Liver (tissue), 9 donors: Measurements from ENCODE around the gene ERMN. TPM values are rescaled to one million over a fixed set of nuclear protein-coding genes. Genes with fewer than 3 reads are reported as not detected.

Source experiments
- DNase-seq: peaks from one replicate; pipeline ENCODE4 v3.0.0-alpha.2; 2017; ENCODE audit warnings: low spot score
- H3K27ac ChIP-seq, 2 donors: one replicate each; pipeline ENCODE4 v1.7.0; 2013; ENCODE audit warnings: inconsistent platforms in 2 of 2, low read length in 2 of 2, control low read depth in 1 of 2, low read depth in 1 of 2, mild to moderate bottlenecking in 1 of 2
- H3K27me3 ChIP-seq, 4 donors: one replicate each; pipeline versions ENCODE4 v1.6.1 to v1.7.0; 2013; ENCODE audit warnings: low read length in 3 of 4, inconsistent platforms in 1 of 4, mild to moderate bottlenecking in 1 of 4, moderate library complexity in 1 of 4; ENCODE audit not compliant: control insufficient read depth in 4 of 4, insufficient read depth in 4 of 4
- H3K36me3 ChIP-seq, 4 donors: one replicate each; pipeline versions ENCODE4 v1.6.1 to v1.7.0; 2013; ENCODE audit warnings: low read length in 3 of 4, mild to moderate bottlenecking in 3 of 4, low read depth in 1 of 4, moderate library complexity in 1 of 4; ENCODE audit not compliant: control insufficient read depth in 4 of 4, insufficient read depth in 3 of 4
- H3K4me1 ChIP-seq, 4 donors: one replicate each; pipeline versions ENCODE4 v1.6.1 to v1.7.0; 2013; ENCODE audit warnings: low read length in 3 of 4, mild to moderate bottlenecking in 3 of 4, moderate library complexity in 1 of 4; ENCODE audit not compliant: control insufficient read depth in 4 of 4, insufficient read depth in 4 of 4
- H3K4me3 ChIP-seq, 3 donors: one replicate each; pipeline versions ENCODE4 v1.6.1 to v1.7.0; 2013; ENCODE audit warnings: low read length in 3 of 3, control low read depth in 1 of 3, low read depth in 1 of 3, mild to moderate bottlenecking in 1 of 3
- H3K9ac ChIP-seq, 2 donors: one replicate each; pipeline ENCODE4 v1.7.0; 2013; ENCODE audit warnings: low read length in 2 of 2, mild to moderate bottlenecking in 2 of 2, moderate library complexity in 2 of 2, control low read depth in 1 of 2, low read depth in 1 of 2
- H3K9me3 ChIP-seq, 4 donors: one replicate each; pipeline versions ENCODE4 v1.6.1 to v1.7.0; 2013; ENCODE audit warnings: low read length in 3 of 4; ENCODE audit not compliant: control insufficient read depth in 4 of 4
- EGR1 ChIP-seq, 2 donors: IDR thresholded peaks; 2 replicates each; pipeline ENCODE4 v1.6.1; 2016 to 2018; ENCODE audit warnings: antibody characterized with exemption in 2 of 2, low read depth in 2 of 2
- FOXA1 ChIP-seq: IDR thresholded peaks from 2 replicates; pipeline ENCODE4 v1.6.1; 2016; ENCODE audit warnings: antibody characterized with exemption
- FOXA2 ChIP-seq: IDR thresholded peaks from 2 replicates; pipeline ENCODE4 v1.6.1; 2016; ENCODE audit warnings: antibody characterized with exemption
- HNF4G ChIP-seq: IDR thresholded peaks from 2 replicates; pipeline ENCODE4 v1.6.1; 2016; ENCODE audit warnings: antibody characterized with exemption
- JUND ChIP-seq, 2 donors: IDR thresholded peaks; 2 replicates each; pipeline ENCODE4 v1.6.1; 2016; ENCODE audit warnings: antibody characterized with exemption in 2 of 2
- NR2F2 ChIP-seq: IDR thresholded peaks from 2 replicates; pipeline ENCODE4 v1.6.1; 2016; ENCODE audit warnings: antibody characterized with exemption
- RAD21 ChIP-seq, 2 donors: IDR thresholded peaks; 2 replicates each; pipeline ENCODE4 v1.6.1; 2016; ENCODE audit warnings: antibody characterized with exemption in 2 of 2, mild to moderate bottlenecking in 2 of 2
- RXRA ChIP-seq, 2 donors: IDR thresholded peaks; 2 replicates each; pipeline ENCODE4 v1.6.1; 2017 to 2018; ENCODE audit warnings: antibody characterized with exemption in 2 of 2, mild to moderate bottlenecking in 1 of 2
- TAF1 ChIP-seq: conservative IDR thresholded peaks from 2 replicates; pipeline ENCODE4 v1.6.1; 2016; ENCODE audit warnings: antibody characterized with exemption, mild to moderate bottlenecking
- YY1 ChIP-seq: IDR thresholded peaks from 2 replicates; pipeline ENCODE4 v1.6.1; 2016; ENCODE audit warnings: antibody characterized with exemption, mild to moderate bottlenecking
- WGBS: extraction: QIAGEN DNeasy Blood & Tissue Kit; methylation state at CpG from one replicate; pipeline ENCODE4 v1.1.7; 2013; 5-methylcytosine and 5-hydroxymethylcytosine counted together
- polyA plus RNA-seq, 2 donors: library from polyadenylated mRNA; stranded (reverse) in 1 of 2; unstranded in 1 of 2; fragments of 200-250 nt in 1 of 2; fragments of >200 nt in 1 of 2; fragmentation: Nextera tagmentation in 1 of 2; extraction: Ambion mirVana in 1 of 2; gene quantifications; one replicate each; pipeline versions ENCODE4 v1.2.1 to v1.2.3, GENCODE V29; 2013 to 2015
- total RNA-seq, 2 donors: library from RNA; depleted of rRNA; stranded (reverse); fragments of >200 nt; gene quantifications; one replicate each; pipeline ENCODE4 v1.2.3, GENCODE V29; 2014
- TF ChIP-seq, protein P1 (sequence below): IDR thresholded peaks from 2 replicates; pipeline ENCODE4 v1.6.1; 2016; ENCODE audit warnings: antibody characterized with exemption
- TF ChIP-seq, protein P2 (sequence below): IDR thresholded peaks from 2 replicates; pipeline ENCODE4 v1.6.1; 2016; ENCODE audit warnings: antibody characterized with exemption, mild to moderate bottlenecking
- TF ChIP-seq, protein P3 (sequence below): IDR thresholded peaks from 2 replicates; pipeline ENCODE4 v1.6.1; 2016; ENCODE audit warnings: antibody characterized with exemption
- TF ChIP-seq, protein P4 (sequence below): fragments of 150-350 bp; IDR thresholded peaks from 2 replicates; pipeline ENCODE4 v1.5.1; 2017; ENCODE audit warnings: improper control_type of control experiment, low read depth, low read length; ENCODE audit not compliant: missing input control
- TF ChIP-seq, protein P5 (sequence below): IDR thresholded peaks from 2 replicates; pipeline ENCODE4 v1.6.1; 2016; ENCODE audit warnings: antibody characterized with exemption
- donor health status: healthy.
- donor health status: healthy.
- donor health status: healthy.
- donor health status: healthy.
- donor health status: healthy.

Gene ERMN
- total and polyA plus RNA-seq, 4 donors, result 0.05 to 0.08 TPM; not detected in 2

DNA sequence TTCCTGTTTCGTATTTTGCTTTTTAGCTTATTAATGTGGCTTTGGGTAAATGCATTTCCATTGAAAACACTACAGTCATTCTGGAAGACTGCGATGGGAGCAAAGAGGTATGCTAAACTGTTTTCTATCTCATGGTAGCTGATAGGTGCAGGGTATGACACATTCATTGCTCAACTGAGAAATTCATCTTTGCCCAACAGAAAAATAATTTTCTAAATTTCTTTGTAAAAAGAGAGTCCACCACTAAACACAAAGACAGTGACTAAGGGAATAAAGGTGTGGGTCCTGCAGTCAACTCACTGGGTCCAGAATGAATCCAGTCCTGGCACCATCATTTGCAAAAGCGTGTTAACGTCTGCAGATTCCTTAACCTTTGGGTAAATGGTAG is 19.9 kb downstream of the ERMN start:
- Histone ChIP-seq H3K9me3 (no peaks in the 10 kb centered on the region), H3K27ac (no peak overlapping the region), H3K36me3 (no peaks in the 10 kb centered on the region), H3K9ac (no peak overlapping the region), H3K4me1 (no peaks in the 10 kb centered on the region), H3K27me3 (peaks cover 0 to 3% (median 0%) of the 10 kb centered on the region in 4 donors), H3K4me3 (no peak overlapping the region)
- no peak for DNase-seq
- no peak for TF ChIP-seq NR2F2
- TF ChIP-seq JUND (IDR thresholded peaks at IDR 0.05), result no peak
- WGBS, result 90% methylated on average over 4 of the region's 4 CpGs

DNA sequence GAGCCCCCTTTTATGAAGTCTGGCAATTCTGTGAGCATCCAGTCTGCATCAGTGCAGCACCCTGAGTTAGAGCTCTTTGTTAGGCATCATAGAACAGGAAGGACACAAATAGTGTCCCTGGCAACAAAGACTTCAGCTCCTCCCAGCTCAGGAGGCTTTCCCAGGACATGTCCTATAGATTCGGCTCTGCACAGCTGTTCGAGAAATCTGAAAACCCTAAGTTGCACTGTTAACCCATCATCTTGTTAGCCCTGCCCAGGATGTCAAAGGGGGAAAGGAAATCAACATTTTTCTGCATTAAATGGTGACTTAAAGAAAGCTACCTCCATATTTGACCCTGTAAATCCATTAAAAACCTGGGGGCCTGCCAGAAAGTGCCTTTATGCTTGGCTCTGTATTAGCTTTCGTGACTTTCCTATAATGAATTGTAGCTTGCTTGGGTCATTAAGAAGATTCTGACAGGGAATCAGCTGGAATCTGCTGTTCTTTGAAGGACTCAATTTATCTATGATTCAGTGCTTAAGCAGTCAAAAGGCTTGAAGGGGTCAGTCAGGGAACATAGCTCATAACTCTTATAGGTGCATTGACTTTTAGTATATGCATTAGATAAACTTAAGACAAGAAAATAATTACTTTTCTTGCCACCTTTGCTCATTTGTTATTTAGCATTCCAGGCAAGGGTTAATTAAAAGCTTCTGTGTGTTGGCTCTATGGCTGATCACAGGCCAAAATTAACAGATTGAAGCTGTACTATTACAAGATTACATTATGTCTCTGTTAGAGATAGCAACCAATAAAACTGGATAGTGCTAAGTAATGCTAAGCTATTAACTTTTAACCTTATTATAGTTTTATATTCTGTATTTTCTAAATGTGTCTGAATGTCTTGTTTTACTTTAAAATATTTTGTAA is 20.6 kb downstream of the ERMN start:
- 46% methylated on average over 3 of the region's 3 CpGs for WGBS
- DNase-seq, result no peak
- TF ChIP-seq FOXA1 (no peak), RAD21 (IDR thresholded peaks at IDR 0.05) (no peak), YY1 (no peak), NR2F2 (no peak), TAF1 (no peak), FOXA2 (no peak)
- TF ChIP-seq, protein P1, sequence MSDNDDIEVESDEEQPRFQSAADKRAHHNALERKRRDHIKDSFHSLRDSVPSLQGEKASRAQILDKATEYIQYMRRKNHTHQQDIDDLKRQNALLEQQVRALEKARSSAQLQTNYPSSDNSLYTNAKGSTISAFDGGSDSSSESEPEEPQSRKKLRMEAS, result no peak
- TF ChIP-seq, protein P2, sequence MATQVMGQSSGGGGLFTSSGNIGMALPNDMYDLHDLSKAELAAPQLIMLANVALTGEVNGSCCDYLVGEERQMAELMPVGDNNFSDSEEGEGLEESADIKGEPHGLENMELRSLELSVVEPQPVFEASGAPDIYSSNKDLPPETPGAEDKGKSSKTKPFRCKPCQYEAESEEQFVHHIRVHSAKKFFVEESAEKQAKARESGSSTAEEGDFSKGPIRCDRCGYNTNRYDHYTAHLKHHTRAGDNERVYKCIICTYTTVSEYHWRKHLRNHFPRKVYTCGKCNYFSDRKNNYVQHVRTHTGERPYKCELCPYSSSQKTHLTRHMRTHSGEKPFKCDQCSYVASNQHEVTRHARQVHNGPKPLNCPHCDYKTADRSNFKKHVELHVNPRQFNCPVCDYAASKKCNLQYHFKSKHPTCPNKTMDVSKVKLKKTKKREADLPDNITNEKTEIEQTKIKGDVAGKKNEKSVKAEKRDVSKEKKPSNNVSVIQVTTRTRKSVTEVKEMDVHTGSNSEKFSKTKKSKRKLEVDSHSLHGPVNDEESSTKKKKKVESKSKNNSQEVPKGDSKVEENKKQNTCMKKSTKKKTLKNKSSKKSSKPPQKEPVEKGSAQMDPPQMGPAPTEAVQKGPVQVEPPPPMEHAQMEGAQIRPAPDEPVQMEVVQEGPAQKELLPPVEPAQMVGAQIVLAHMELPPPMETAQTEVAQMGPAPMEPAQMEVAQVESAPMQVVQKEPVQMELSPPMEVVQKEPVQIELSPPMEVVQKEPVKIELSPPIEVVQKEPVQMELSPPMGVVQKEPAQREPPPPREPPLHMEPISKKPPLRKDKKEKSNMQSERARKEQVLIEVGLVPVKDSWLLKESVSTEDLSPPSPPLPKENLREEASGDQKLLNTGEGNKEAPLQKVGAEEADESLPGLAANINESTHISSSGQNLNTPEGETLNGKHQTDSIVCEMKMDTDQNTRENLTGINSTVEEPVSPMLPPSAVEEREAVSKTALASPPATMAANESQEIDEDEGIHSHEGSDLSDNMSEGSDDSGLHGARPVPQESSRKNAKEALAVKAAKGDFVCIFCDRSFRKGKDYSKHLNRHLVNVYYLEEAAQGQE, result no peak

DNA sequence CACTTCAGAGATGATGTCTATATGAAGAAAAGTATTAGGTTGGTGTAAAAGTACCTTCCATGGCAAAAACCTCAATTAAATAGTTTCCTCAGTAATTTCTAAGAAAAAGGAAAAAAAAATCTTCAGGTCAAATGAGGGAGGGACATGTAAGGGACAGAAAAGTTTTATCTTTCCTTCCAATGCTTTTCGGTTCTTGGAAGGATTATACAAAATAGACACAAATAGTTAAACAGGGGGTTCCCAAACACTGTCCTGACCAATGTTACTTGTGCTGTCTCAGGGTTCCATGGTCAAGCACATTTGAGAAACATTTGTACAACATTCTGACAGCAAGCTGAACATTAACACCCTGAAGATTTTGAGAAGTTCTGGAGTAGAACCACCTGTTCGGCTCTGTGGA is 22.0 kb downstream of the ERMN start:
- 46% methylated on average over 2 of the region's 2 CpGs for WGBS
- TF ChIP-seq RXRA (IDR thresholded peaks at IDR 0.05) (no peak), HNF4G (no peak), TAF1 (no peak), EGR1 (IDR thresholded peaks at IDR 0.05; ENCODE audit: low read depth in 2 of 2) (no peak)
- TF ChIP-seq, protein P3, sequence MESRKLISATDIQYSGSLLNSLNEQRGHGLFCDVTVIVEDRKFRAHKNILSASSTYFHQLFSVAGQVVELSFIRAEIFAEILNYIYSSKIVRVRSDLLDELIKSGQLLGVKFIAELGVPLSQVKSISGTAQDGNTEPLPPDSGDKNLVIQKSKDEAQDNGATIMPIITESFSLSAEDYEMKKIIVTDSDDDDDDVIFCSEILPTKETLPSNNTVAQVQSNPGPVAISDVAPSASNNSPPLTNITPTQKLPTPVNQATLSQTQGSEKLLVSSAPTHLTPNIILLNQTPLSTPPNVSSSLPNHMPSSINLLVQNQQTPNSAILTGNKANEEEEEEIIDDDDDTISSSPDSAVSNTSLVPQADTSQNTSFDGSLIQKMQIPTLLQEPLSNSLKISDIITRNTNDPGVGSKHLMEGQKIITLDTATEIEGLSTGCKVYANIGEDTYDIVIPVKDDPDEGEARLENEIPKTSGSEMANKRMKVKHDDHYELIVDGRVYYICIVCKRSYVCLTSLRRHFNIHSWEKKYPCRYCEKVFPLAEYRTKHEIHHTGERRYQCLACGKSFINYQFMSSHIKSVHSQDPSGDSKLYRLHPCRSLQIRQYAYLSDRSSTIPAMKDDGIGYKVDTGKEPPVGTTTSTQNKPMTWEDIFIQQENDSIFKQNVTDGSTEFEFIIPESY, result no peak
- TF ChIP-seq, protein P4, sequence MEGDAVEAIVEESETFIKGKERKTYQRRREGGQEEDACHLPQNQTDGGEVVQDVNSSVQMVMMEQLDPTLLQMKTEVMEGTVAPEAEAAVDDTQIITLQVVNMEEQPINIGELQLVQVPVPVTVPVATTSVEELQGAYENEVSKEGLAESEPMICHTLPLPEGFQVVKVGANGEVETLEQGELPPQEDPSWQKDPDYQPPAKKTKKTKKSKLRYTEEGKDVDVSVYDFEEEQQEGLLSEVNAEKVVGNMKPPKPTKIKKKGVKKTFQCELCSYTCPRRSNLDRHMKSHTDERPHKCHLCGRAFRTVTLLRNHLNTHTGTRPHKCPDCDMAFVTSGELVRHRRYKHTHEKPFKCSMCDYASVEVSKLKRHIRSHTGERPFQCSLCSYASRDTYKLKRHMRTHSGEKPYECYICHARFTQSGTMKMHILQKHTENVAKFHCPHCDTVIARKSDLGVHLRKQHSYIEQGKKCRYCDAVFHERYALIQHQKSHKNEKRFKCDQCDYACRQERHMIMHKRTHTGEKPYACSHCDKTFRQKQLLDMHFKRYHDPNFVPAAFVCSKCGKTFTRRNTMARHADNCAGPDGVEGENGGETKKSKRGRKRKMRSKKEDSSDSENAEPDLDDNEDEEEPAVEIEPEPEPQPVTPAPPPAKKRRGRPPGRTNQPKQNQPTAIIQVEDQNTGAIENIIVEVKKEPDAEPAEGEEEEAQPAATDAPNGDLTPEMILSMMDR, result no peak
- TF ChIP-seq, protein P5, sequence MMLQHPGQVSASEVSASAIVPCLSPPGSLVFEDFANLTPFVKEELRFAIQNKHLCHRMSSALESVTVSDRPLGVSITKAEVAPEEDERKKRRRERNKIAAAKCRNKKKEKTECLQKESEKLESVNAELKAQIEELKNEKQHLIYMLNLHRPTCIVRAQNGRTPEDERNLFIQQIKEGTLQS, result no peak
- TF ChIP-seq, protein P2, result no peak

More for the DNA sequence above, 20.6 kb downstream of the ERMN start:
- H3K27ac ChIP-seq, result no peak overlapping the region
- no peaks in the 10 kb centered on the region for H3K36me3 ChIP-seq
- H3K4me3 ChIP-seq, result no peak overlapping the region
- H3K27me3 ChIP-seq, result peaks cover 0 to 3% (median 0%) of the 10 kb centered on the region in 4 donors
- no peaks in the 10 kb centered on the region for H3K9me3 ChIP-seq
- H3K9ac ChIP-seq, result no peak overlapping the region
- H3K4me1 ChIP-seq, result no peaks in the 10 kb centered on the region

More for the DNA sequence above, 22.0 kb downstream of the ERMN start:
- peaks cover 0 to 3% (median 0%) of the 10 kb centered on the region in 4 donors for H3K27me3 ChIP-seq
- no peak overlapping the region for H3K27ac ChIP-seq
- no peaks in the 10 kb centered on the region for H3K4me1 ChIP-seq
- no peak overlapping the region for H3K4me3 ChIP-seq
- H3K9ac ChIP-seq, result no peak overlapping the region
- no peak for DNase-seq
- H3K36me3 ChIP-seq, result no peaks in the 10 kb centered on the region
- H3K9me3 ChIP-seq, result no peaks in the 10 kb centered on the region
